ENCODE data around the gene SMIM5. TPM values are rescaled to one million over a fixed set of nuclear protein-coding genes. Genes with fewer than 3 reads are reported as not detected.

SMIM5 gene
- total and polyA plus RNA-seq, 9 of the 15 experiments (the other 6 are each of a cell fraction or from before 2014, with no cell fraction given): 0.08 TPM; not detected in 8

DNA sequence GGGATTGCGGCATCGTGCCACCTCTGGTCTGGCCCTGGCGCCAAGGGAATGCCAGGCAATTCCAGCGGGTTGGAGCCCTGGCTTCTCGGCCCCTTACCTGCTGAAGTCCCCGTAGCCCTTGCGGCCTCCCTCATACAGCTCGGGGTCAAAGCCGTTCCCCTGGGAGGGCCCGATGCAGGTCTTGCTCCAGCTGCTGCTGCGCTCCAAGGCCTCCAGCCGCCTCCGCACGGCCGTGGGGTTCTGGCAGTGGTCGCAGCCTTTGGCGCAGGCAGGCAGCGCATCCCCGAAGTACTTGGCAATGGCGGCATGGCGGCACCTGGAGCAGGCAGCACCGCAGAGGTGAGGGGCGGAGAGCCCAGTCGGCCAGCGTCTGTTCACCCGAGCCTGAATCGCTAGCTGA, 1.9 kb upstream of the SMIM5 start:
- ATAC-seq (no peak), DNase-seq (ENCODE audit: extremely low read depth in 1 of 4, low spot score in 3 of 4) (no peak), FAIRE-seq (no peak)
- intact Hi-C loops (cut with micrococcal nuclease) (no loop called here), in situ Hi-C loops (cut with MboI) (no loop called here)
- Histone ChIP-seq H3K79me2 (ENCODE audit: control insufficient read depth, insufficient read depth, low read length) (no peaks in the 10 kb centered on the region), H3K27ac (ENCODE audit: extremely low read depth, low read depth, low read length) (no peak overlapping the region), H3K9me3 (replicated peaks; ENCODE audit: control insufficient read depth, insufficient read depth, low read depth, low read length) (no peaks in the 10 kb centered on the region), H3K9me1 (ENCODE audit: control insufficient read depth, insufficient read depth, low read length) (no peaks in the 10 kb centered on the region), H3K4me3 (no peak overlapping the region), H3K36me3 (ENCODE audit: control insufficient read depth, insufficient read depth, low read length) (peaks cover 4% of the 10 kb centered on the region; the same call in 2 of the 3 replicates), H3K4me2 (ENCODE audit: insufficient read depth, low read length) (no peak overlapping the region), H3K4me1 (replicated peaks in 1 of 2; ENCODE audit: control insufficient read depth in 2 of 2, insufficient read depth in 2 of 2, low read length in 2 of 2) (peaks cover 19 to 73% of the 10 kb centered on the region in 2 experiments), H4K20me1 (replicated peaks; ENCODE audit: control insufficient read depth, insufficient read depth, low read length) (0 out of 2 replicates have a peak, but pooled peaks cover 13% of the 10 kb centered on the region), H3K27me3 (ENCODE audit: control insufficient read depth in 2 of 2, insufficient read depth in 2 of 2, low read length in 2 of 2) (no peaks in the 10 kb centered on the region), H3K9ac (ENCODE audit: insufficient read depth in 1 of 2, low read depth in 2 of 2, low read length in 2 of 2) (no peak overlapping the region), H2AFZ (ENCODE audit: low read depth, low read length) (no peak overlapping the region)
- BruUV-seq (replicated peaks): no TSS peak
- ChIA-PET POLR2A (interaction anchor here (0.7 kb wide), 1 partner anchor 12 kb away, joined by 3 read pairs; no protein-coding TSS in a partner anchor), CTCF (ENCODE audit: low intra/inter-chr PET ratio) (no interaction called here)
- WGBS (ENCODE audit: insufficient coverage, low coverage, missing lambda C conversion rate): 90% methylated on average over 23 of the region's 27 CpGs
- TF ChIP-seq EZH2 (IDR thresholded peaks at IDR 0.05; ENCODE audit: borderline replicate concordance, low read depth, low read length): no peak
- TF ChIP-seq TEAD4 (IDR thresholded peaks at IDR 0.05; ENCODE audit: low read length): no peak
- TF ChIP-seq TEAD4 (CRISPR knock-in tag; IDR thresholded peaks at IDR 0.05; ENCODE audit: borderline replicate concordance): no peak
- TF ChIP-seq BHLHE40 (IDR thresholded peaks at IDR 0.05; ENCODE audit: low read length): no peak
- TF ChIP-seq ZNF174 (CRISPR knock-in tag; IDR thresholded peaks at IDR 0.05): no peak
- TF ChIP-seq BRF2 (IDR thresholded peaks at IDR 0.05; ENCODE audit: borderline replicate concordance, insufficient read depth, insufficient read length): no peak
- TF ChIP-seq, protein P1, sequence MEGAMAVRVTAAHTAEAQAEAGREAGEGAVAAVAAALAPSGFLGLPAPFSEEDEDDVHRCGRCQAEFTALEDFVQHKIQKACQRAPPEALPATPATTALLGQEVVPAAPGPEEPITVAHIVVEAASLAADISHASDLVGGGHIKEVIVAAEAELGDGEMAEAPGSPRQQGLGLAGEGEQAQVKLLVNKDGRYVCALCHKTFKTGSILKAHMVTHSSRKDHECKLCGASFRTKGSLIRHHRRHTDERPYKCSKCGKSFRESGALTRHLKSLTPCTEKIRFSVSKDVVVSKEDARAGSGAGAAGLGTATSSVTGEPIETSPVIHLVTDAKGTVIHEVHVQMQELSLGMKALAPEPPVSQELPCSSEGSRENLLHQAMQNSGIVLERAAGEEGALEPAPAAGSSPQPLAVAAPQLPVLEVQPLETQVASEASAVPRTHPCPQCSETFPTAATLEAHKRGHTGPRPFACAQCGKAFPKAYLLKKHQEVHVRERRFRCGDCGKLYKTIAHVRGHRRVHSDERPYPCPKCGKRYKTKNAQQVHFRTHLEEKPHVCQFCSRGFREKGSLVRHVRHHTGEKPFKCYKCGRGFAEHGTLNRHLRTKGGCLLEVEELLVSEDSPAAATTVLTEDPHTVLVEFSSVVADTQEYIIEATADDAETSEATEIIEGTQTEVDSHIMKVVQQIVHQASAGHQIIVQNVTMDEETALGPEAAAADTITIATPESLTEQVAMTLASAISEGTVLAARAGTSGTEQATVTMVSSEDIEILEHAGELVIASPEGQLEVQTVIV (CRISPR knock-in tag; IDR thresholded peaks at IDR 0.05; ENCODE audit: borderline replicate concordance): no peak
- TF ChIP-seq, protein P2, sequence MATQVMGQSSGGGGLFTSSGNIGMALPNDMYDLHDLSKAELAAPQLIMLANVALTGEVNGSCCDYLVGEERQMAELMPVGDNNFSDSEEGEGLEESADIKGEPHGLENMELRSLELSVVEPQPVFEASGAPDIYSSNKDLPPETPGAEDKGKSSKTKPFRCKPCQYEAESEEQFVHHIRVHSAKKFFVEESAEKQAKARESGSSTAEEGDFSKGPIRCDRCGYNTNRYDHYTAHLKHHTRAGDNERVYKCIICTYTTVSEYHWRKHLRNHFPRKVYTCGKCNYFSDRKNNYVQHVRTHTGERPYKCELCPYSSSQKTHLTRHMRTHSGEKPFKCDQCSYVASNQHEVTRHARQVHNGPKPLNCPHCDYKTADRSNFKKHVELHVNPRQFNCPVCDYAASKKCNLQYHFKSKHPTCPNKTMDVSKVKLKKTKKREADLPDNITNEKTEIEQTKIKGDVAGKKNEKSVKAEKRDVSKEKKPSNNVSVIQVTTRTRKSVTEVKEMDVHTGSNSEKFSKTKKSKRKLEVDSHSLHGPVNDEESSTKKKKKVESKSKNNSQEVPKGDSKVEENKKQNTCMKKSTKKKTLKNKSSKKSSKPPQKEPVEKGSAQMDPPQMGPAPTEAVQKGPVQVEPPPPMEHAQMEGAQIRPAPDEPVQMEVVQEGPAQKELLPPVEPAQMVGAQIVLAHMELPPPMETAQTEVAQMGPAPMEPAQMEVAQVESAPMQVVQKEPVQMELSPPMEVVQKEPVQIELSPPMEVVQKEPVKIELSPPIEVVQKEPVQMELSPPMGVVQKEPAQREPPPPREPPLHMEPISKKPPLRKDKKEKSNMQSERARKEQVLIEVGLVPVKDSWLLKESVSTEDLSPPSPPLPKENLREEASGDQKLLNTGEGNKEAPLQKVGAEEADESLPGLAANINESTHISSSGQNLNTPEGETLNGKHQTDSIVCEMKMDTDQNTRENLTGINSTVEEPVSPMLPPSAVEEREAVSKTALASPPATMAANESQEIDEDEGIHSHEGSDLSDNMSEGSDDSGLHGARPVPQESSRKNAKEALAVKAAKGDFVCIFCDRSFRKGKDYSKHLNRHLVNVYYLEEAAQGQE (IDR thresholded peaks at IDR 0.05; ENCODE audit: borderline replicate concordance): no peak
- TF ChIP-seq, protein P2 (CRISPR knock-in tag; IDR thresholded peaks at IDR 0.05; ENCODE audit: low read depth): no peak
